KMS-11 (cell line): ENCODE measurements around the gene RYR2.

Source experiments
- H2AFZ ChIP-seq: fragments of 200-600 bp; sonication (generic); 2 replicates; pipeline ENCODE4 v1.6.1; 2016; ENCODE audit warnings: antibody characterized with exemption, mixed run types, low read depth
- H3K27ac ChIP-seq: fragments of 200-600 bp; sonication (generic); 2 replicates; pipeline ENCODE4 v1.6.1; 2016; ENCODE audit warnings: mild to moderate bottlenecking, mixed run types
- H3K27me3 ChIP-seq: fragments of 200-600 bp; sonication (generic); 2 replicates; pipeline ENCODE4 v1.6.1; 2017; ENCODE audit warnings: mild to moderate bottlenecking, low read depth, mixed run types, moderate library complexity; ENCODE audit not compliant: insufficient read depth
- H3K36me3 ChIP-seq: fragments of 200-600 bp; sonication (generic); 2 replicates; pipeline ENCODE4 v1.6.1; 2017; ENCODE audit warnings: mild to moderate bottlenecking, mixed run types; ENCODE audit not compliant: insufficient read depth
- H3K4me1 ChIP-seq: fragments of 200-600 bp; sonication (generic); 2 replicates; pipeline ENCODE4 v1.6.1; 2016; ENCODE audit warnings: mild to moderate bottlenecking, low read depth, mixed run types; ENCODE audit not compliant: poor library complexity, severe bottlenecking
- H3K4me2 ChIP-seq: fragments of 200-600 bp; sonication (generic); 2 replicates; pipeline ENCODE4 v1.7.0; 2016; ENCODE audit warnings: mild to moderate bottlenecking, mixed run types
- H3K4me3 ChIP-seq: fragments of 200-600 bp; sonication (generic); IDR thresholded peaks from 2 replicates; pipeline ENCODE4 v1.6.1; 2017; ENCODE audit warnings: low read depth, low read length, mixed read lengths; ENCODE audit not compliant: insufficient read depth
- H3K79me2 ChIP-seq: fragments of 200-600 bp; sonication (generic); 2 replicates; pipeline ENCODE4 v1.6.1; 2016; ENCODE audit warnings: low read depth, mixed run types; ENCODE audit not compliant: insufficient read depth
- H3K9ac ChIP-seq: fragments of 200-600 bp; sonication (generic); 2 replicates; pipeline ENCODE4 v1.6.1; 2016; ENCODE audit warnings: mild to moderate bottlenecking, mixed run types
- H4K20me1 ChIP-seq: fragments of 200-600 bp; sonication (generic); 2 replicates; pipeline ENCODE4 v1.6.1; 2016; ENCODE audit warnings: mild to moderate bottlenecking, mixed run types; ENCODE audit not compliant: insufficient read depth
- TF ChIP-seq, protein P1 (sequence below): fragments of 200-600 bp; sonication (generic); conservative IDR thresholded peaks from 2 replicates; pipeline ENCODE4 v1.6.1; 2017; ENCODE audit warnings: low read depth, mild to moderate bottlenecking, antibody characterized with exemption, low read length, moderate library complexity, mixed read lengths

The RYR2 gene

DNA sequence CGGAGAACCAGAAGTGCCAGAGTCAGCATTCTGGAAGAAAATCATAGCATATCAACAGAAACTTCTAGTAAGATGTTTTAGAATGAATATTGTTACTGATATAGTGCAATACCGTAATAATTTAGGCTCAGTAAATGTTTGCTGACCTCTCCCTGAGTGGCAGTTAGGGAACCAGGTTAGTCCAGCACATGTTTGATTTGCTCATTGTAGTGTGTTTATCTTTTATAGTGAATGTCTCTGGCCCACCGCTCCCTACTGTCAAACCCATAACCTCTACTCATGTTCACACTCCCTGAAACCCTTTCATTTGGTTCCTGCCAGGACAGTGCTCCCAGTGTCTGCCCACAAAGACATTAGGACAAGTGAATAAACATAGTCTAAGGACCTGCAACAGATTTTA is 746.1 kb downstream of the RYR2 start:
- H3K27me3 ChIP-seq, result no peaks in the 10 kb centered on the region
- no peak overlapping the region for H3K4me3 ChIP-seq
- no peak overlapping the region for H3K9ac ChIP-seq
- H3K27ac ChIP-seq, result no peak overlapping the region
- H3K4me2 ChIP-seq, result no peak overlapping the region
- TF ChIP-seq, protein P1, sequence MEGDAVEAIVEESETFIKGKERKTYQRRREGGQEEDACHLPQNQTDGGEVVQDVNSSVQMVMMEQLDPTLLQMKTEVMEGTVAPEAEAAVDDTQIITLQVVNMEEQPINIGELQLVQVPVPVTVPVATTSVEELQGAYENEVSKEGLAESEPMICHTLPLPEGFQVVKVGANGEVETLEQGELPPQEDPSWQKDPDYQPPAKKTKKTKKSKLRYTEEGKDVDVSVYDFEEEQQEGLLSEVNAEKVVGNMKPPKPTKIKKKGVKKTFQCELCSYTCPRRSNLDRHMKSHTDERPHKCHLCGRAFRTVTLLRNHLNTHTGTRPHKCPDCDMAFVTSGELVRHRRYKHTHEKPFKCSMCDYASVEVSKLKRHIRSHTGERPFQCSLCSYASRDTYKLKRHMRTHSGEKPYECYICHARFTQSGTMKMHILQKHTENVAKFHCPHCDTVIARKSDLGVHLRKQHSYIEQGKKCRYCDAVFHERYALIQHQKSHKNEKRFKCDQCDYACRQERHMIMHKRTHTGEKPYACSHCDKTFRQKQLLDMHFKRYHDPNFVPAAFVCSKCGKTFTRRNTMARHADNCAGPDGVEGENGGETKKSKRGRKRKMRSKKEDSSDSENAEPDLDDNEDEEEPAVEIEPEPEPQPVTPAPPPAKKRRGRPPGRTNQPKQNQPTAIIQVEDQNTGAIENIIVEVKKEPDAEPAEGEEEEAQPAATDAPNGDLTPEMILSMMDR, result no peak
- no peaks in the 10 kb centered on the region for H4K20me1 ChIP-seq
- H2AFZ ChIP-seq, result no peak overlapping the region
- no peaks in the 10 kb centered on the region for H3K36me3 ChIP-seq
- H3K4me1 ChIP-seq, result no peaks in the 10 kb centered on the region
- no peaks in the 10 kb centered on the region for H3K79me2 ChIP-seq

DNA sequence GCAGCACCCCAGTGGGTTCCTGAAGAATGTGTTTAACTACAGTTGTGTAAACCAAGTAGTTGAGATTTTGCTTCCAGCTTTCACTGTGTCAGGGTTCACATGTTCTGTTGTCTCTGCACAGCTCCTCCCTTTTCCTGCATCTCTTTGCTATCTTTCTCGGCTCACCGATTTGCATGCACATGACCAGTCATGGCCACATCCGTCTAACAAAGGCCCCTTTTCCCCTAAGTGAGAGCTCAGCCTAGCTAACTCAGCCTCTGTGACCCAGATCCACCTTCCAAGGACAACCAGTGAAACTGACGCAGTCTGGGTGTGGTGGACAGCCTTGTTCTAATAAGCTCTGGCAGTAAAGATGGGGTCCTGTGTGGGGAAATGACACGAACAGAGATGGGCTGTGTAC is 747.6 kb downstream of the RYR2 start:
- no peaks in the 10 kb centered on the region for H4K20me1 ChIP-seq
- no peaks in the 10 kb centered on the region for H3K36me3 ChIP-seq
- no peak overlapping the region for H3K4me2 ChIP-seq
- H3K4me3 ChIP-seq, result no peak overlapping the region
- no peaks in the 10 kb centered on the region for H3K27me3 ChIP-seq
- TF ChIP-seq, protein P1, result no peak
- no peak overlapping the region for H3K9ac ChIP-seq
- H3K79me2 ChIP-seq, result no peaks in the 10 kb centered on the region
- H2AFZ ChIP-seq, result no peak overlapping the region
- no peaks in the 10 kb centered on the region for H3K4me1 ChIP-seq
- no peak overlapping the region for H3K27ac ChIP-seq

DNA sequence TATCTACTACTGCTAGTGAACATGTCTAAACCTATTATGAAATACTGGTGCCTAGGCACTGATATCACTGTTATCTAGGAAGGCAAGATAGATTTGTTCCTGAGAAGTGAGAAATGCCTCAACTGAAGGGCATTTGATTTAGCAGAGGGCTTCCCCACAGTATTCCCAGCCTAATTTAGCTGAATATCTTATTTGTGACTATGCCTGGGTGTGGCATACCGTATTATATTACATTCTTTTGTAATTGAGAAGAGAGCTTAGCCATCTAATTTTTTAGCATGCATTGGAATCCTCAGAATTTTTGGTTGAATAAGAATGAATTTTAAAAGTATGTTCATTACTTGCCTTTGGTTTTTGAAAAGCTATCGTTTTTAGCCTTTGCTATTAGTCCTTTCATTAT is 749.6 kb downstream of the RYR2 start:
- no peaks in the 10 kb centered on the region for H3K4me1 ChIP-seq
- no peak overlapping the region for H2AFZ ChIP-seq
- H3K79me2 ChIP-seq, result no peaks in the 10 kb centered on the region
- H3K27me3 ChIP-seq, result no peaks in the 10 kb centered on the region
- H3K4me2 ChIP-seq, result no peak overlapping the region
- H3K36me3 ChIP-seq, result no peaks in the 10 kb centered on the region
- H3K4me3 ChIP-seq, result no peak overlapping the region
- no peak overlapping the region for H3K27ac ChIP-seq
- no peak overlapping the region for H3K9ac ChIP-seq
- TF ChIP-seq, protein P1, result no peak
- H4K20me1 ChIP-seq, result no peaks in the 10 kb centered on the region

DNA sequence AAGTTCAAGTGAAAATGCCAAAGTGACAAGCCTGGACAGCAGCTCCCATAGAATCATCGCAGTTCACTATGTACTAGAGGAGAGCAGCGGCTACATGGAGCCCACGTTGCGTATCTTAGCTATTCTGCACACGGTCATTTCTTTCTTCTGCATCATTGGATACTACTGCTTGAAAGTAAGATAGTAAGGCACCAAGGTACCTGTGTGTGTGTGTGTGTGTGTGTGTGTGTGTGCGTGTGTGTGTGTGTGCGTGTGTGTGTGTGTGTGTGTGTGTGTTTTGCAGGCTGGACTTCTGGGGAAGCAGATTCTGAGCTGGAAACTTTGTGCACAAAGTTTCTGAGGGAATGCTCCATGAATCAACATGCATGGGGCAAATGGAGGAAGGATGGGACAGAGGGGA is 750.2 kb downstream of the RYR2 start:
- Histone ChIP-seq H3K36me3 (no peaks in the 10 kb centered on the region), H3K4me1 (no peaks in the 10 kb centered on the region), H3K4me3 (no peak overlapping the region), H4K20me1 (no peaks in the 10 kb centered on the region), H3K4me2 (no peak overlapping the region), H3K9ac (no peak overlapping the region), H2AFZ (no peak overlapping the region), H3K27me3 (no peaks in the 10 kb centered on the region), H3K79me2 (no peaks in the 10 kb centered on the region), H3K27ac (no peak overlapping the region)
- TF ChIP-seq, protein P1, result no peak

DNA sequence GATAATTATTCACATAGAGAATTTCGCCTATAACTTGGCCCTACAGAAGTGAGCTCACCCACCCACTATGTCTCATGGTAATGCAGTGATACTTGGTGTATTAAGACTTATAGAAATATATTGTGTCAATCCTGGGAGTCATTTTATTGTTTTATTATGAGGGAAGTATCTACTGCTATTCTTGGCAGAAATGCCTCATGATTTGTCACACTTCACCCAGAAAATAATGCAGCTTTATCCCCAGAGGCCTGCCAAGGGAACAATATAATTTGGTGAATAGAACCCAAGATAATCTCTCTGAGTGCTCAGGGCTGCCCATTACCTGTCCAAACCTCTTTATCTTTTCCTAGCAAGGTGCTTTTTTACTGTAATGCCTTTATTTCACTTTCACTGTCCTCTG is 750.7 kb downstream of the RYR2 start:
- Histone ChIP-seq H3K4me1 (no peaks in the 10 kb centered on the region), H3K4me2 (no peak overlapping the region), H3K27me3 (no peaks in the 10 kb centered on the region), H3K9ac (no peak overlapping the region), H3K4me3 (no peak overlapping the region), H3K27ac (no peak overlapping the region), H3K36me3 (no peaks in the 10 kb centered on the region), H3K79me2 (no peaks in the 10 kb centered on the region), H4K20me1 (no peaks in the 10 kb centered on the region), H2AFZ (no peak overlapping the region)
- TF ChIP-seq, protein P1, result no peak
